Activated naive CD8-positive, alpha-beta T cell treated with anti-CD3 and anti-CD28 coated beads, Interleukin-2, amount 10 ng/mL, durations not matched to agents 7 days and 5 days (primary cell): ENCODE data around the gene TPSD1. TPM values are rescaled to one million over a fixed set of nuclear protein-coding genes. Genes with fewer than 3 reads are reported as not detected.
"Not testable (repeated sequence)": the region's sequence is repeated elsewhere in the genome, so short reads cannot be mapped to it uniquely, and the experiment has no call there.

Experiments used
- ATAC-seq: fragments of 150-1000 bp; cut with Tn5 transposase; one replicate; pipeline ENCODE4 v1.10.0; 2021; ENCODE audit warnings: low read depth, moderate library complexity
- POLR2A ChIA-PET: fragments of 350-600 bp; sonication (Branson Sonifier 250); formaldehyde crosslinking; loops from one replicate; lab custom pipeline; 2021; ENCODE audit warnings: antibody characterized with exemption; lab: Charles Lee
- DNase-seq: peaks from one replicate; pipeline ENCODE4 v3.0.0; 2021
- H3K27ac Mint-ChIP-seq: one replicate; pipeline ENCODE4 v1.8.0; 2022; ENCODE audit warnings: mild to moderate bottlenecking, mixed read lengths
- H3K27me3 Mint-ChIP-seq: one replicate; pipeline ENCODE4 v1.8.0; 2022; ENCODE audit warnings: mild to moderate bottlenecking, moderate library complexity, mixed read lengths
- H3K36me3 Mint-ChIP-seq: one replicate; pipeline ENCODE4 v1.8.0; 2021; ENCODE audit warnings: mild to moderate bottlenecking, mixed read lengths
- H3K4me1 Mint-ChIP-seq: one replicate; pipeline ENCODE4 v1.8.0; 2021; ENCODE audit warnings: mixed read lengths
- H3K4me3 Mint-ChIP-seq: one replicate; pipeline ENCODE4 v1.8.0; 2022; ENCODE audit warnings: mild to moderate bottlenecking, moderate library complexity, mixed read lengths
- H3K9me3 Mint-ChIP-seq: one replicate; pipeline ENCODE4 v1.8.0; 2021; ENCODE audit warnings: mixed read lengths
- total RNA-seq, 2 experiments: library from RNA; stranded (reverse); gene quantifications; one replicate each; pipeline ENCODE4 v1.2.3, GENCODE V29; 2021

The TPSD1 gene
- not detected for total RNA-seq

GRCh38 chr16:1255276-1256122 is at the start of gene TPSD1:
TSS of gene TPSD1 (plus strand) at chr16:1256069. CDS start at chr16:1256281, 212 bp downstream.
- H3K27me3 Mint-ChIP-seq, DNase-seq, H3K4me3 Mint-ChIP-seq, H3K4me1 Mint-ChIP-seq, ATAC-seq, H3K36me3 Mint-ChIP-seq, H3K9me3 Mint-ChIP-seq, POLR2A ChIA-PET, H3K27ac Mint-ChIP-seq: not testable (repeated sequence)

GRCh38 chr16:1206326-1206725 is 49.5 kb upstream of the TPSD1 start:
- Mint-ChIP-seq H3K4me1 (no peaks in the 10 kb centered on the region), H3K36me3 (no peaks in the 10 kb centered on the region), H3K27ac (no peak overlapping the region), H3K9me3 (no peaks in the 10 kb centered on the region), H3K27me3 (no peaks in the 10 kb centered on the region), H3K4me3 (no peak overlapping the region)
- ATAC-seq (no peak), DNase-seq (no peak)
- POLR2A ChIA-PET, result no interaction called here

GRCh38 chr16:1206786-1207185 is 49.1 kb upstream of the TPSD1 start:
- Mint-ChIP-seq H3K4me1 (no peaks in the 10 kb centered on the region), H3K27ac (peak overlapping the region; percentile 38), H3K4me3 (no peak overlapping the region), H3K36me3 (no peaks in the 10 kb centered on the region), H3K9me3 (no peaks in the 10 kb centered on the region), H3K27me3 (no peaks in the 10 kb centered on the region)
- DNase-seq (no peak), ATAC-seq (no peak)
- POLR2A ChIA-PET, result no interaction called here

GRCh38 chr16:1208239-1208830 is 47.5 kb upstream of the TPSD1 start:
- Mint-ChIP-seq H3K27me3 (no peaks in the 10 kb centered on the region), H3K36me3 (no peaks in the 10 kb centered on the region), H3K4me1 (no peaks in the 10 kb centered on the region), H3K27ac (peak overlapping the region; percentile 73), H3K9me3 (no peaks in the 10 kb centered on the region), H3K4me3 (peak overlapping the region; percentile 25)
- ATAC-seq, result peak; percentile 76
- POLR2A ChIA-PET, result no interaction called here
- DNase-seq, result no peak

- no peaks in the 10 kb centered on the region for H3K9me3 Mint-ChIP-seq
- DNase-seq (no peak), ATAC-seq (no peak)
- H3K4me1 Mint-ChIP-seq, result no peaks in the 10 kb centered on the region
- no peaks in the 10 kb centered on the region for H3K27me3 Mint-ChIP-seq
- POLR2A ChIA-PET, result no interaction called here
- H3K36me3 Mint-ChIP-seq, result no peaks in the 10 kb centered on the region
- no peak overlapping the region for H3K27ac Mint-ChIP-seq
- H3K4me3 Mint-ChIP-seq, result no peak overlapping the region
Measured at GRCh38 chr16:1209081-1209480, 46.8 kb upstream of the TPSD1 start.

GRCh38 chr16:1210461-1210860 is 45.4 kb upstream of the TPSD1 start:
- no peak overlapping the region for H3K4me3 Mint-ChIP-seq
- no peak overlapping the region for H3K27ac Mint-ChIP-seq
- H3K4me1 Mint-ChIP-seq, result no peaks in the 10 kb centered on the region
- H3K36me3 Mint-ChIP-seq, result no peaks in the 10 kb centered on the region
- DNase-seq (no peak), ATAC-seq (no peak)
- no peaks in the 10 kb centered on the region for H3K27me3 Mint-ChIP-seq
- no peaks in the 10 kb centered on the region for H3K9me3 Mint-ChIP-seq
- POLR2A ChIA-PET, result no interaction called here

GRCh38 chr16:1211451-1212268 is 44.2 kb upstream of the TPSD1 start:
- no peak for ATAC-seq
- H3K27ac Mint-ChIP-seq, result no peak overlapping the region
- no peaks in the 10 kb centered on the region for H3K27me3 Mint-ChIP-seq
- no peak for DNase-seq
- no peaks in the 10 kb centered on the region for H3K36me3 Mint-ChIP-seq
- no peak overlapping the region for H3K4me3 Mint-ChIP-seq
- POLR2A ChIA-PET, result no interaction called here
- H3K4me1 Mint-ChIP-seq, result no peaks in the 10 kb centered on the region
- H3K9me3 Mint-ChIP-seq, result no peaks in the 10 kb centered on the region

- H3K4me1 Mint-ChIP-seq, result no peaks in the 10 kb centered on the region
- ATAC-seq (no peak), DNase-seq (no peak)
- H3K27ac Mint-ChIP-seq, result no peak overlapping the region
- H3K9me3 Mint-ChIP-seq, result no peaks in the 10 kb centered on the region
- POLR2A ChIA-PET, result no interaction called here
- H3K27me3 Mint-ChIP-seq, result no peaks in the 10 kb centered on the region
- no peaks in the 10 kb centered on the region for H3K36me3 Mint-ChIP-seq
- no peak overlapping the region for H3K4me3 Mint-ChIP-seq
Measured at GRCh38 chr16:1212616-1213194, 43.2 kb upstream of the TPSD1 start.

GRCh38 chr16:1213231-1213630 is 42.6 kb upstream of the TPSD1 start:
- no peak overlapping the region for H3K4me3 Mint-ChIP-seq
- H3K27me3 Mint-ChIP-seq, result no peaks in the 10 kb centered on the region
- ATAC-seq (no peak), DNase-seq (no peak)
- H3K4me1 Mint-ChIP-seq, result no peaks in the 10 kb centered on the region
- no peak overlapping the region for H3K27ac Mint-ChIP-seq
- H3K36me3 Mint-ChIP-seq, result no peaks in the 10 kb centered on the region
- POLR2A ChIA-PET, result no interaction called here
- H3K9me3 Mint-ChIP-seq, result no peaks in the 10 kb centered on the region

- H3K4me1 Mint-ChIP-seq, result no peaks in the 10 kb centered on the region
- no peaks in the 10 kb centered on the region for H3K27me3 Mint-ChIP-seq
- H3K9me3 Mint-ChIP-seq, result no peaks in the 10 kb centered on the region
- H3K27ac Mint-ChIP-seq, result no peak overlapping the region
- no peak overlapping the region for H3K4me3 Mint-ChIP-seq
- no peaks in the 10 kb centered on the region for H3K36me3 Mint-ChIP-seq
- POLR2A ChIA-PET, result no interaction called here
- DNase-seq (no peak), ATAC-seq (no peak)
Measured at GRCh38 chr16:1213796-1214372, 42.0 kb upstream of the TPSD1 start.

GRCh38 chr16:1214719-1215118 is 41.1 kb upstream of the TPSD1 start:
- POLR2A ChIA-PET, result no interaction called here
- H3K9me3 Mint-ChIP-seq, result no peaks in the 10 kb centered on the region
- H3K27ac Mint-ChIP-seq, result no peak overlapping the region
- ATAC-seq, result no peak
- no peaks in the 10 kb centered on the region for H3K27me3 Mint-ChIP-seq
- H3K4me3 Mint-ChIP-seq, result no peak overlapping the region
- no peaks in the 10 kb centered on the region for H3K36me3 Mint-ChIP-seq
- H3K4me1 Mint-ChIP-seq, result no peaks in the 10 kb centered on the region
- no peak for DNase-seq

- POLR2A ChIA-PET, result no interaction called here
- no peaks in the 10 kb centered on the region for H3K9me3 Mint-ChIP-seq
- H3K36me3 Mint-ChIP-seq, result no peaks in the 10 kb centered on the region
- no peak for DNase-seq
- no peaks in the 10 kb centered on the region for H3K4me1 Mint-ChIP-seq
- no peak overlapping the region for H3K27ac Mint-ChIP-seq
- H3K27me3 Mint-ChIP-seq, result no peaks in the 10 kb centered on the region
- ATAC-seq, result no peak
- H3K4me3 Mint-ChIP-seq, result no peak overlapping the region
Measured at GRCh38 chr16:1215574-1216295, 40.1 kb upstream of the TPSD1 start.

- no peaks in the 10 kb centered on the region for H3K36me3 Mint-ChIP-seq
- POLR2A ChIA-PET, result no interaction called here
- H3K4me3 Mint-ChIP-seq, result no peak overlapping the region
- no peak for DNase-seq
- no peaks in the 10 kb centered on the region for H3K4me1 Mint-ChIP-seq
- no peaks in the 10 kb centered on the region for H3K9me3 Mint-ChIP-seq
- ATAC-seq, result no peak
- H3K27ac Mint-ChIP-seq, result no peak overlapping the region
- no peaks in the 10 kb centered on the region for H3K27me3 Mint-ChIP-seq
Measured at GRCh38 chr16:1216296-1216619, 39.6 kb upstream of the TPSD1 start.
